ENCODE measurements around the gene RASL11A.

GRCh38 chr13:27250833-27251165 lies 19.8 kb upstream of the RASL11A start:
- TF ChIP-seq CTCF (IDR thresholded peaks at IDR 0.05) (no peak), POLR2A (IDR thresholded peaks at IDR 0.05) (no peak)

All from heart left ventricle (tissue), 13 donors.